CD4-positive, alpha-beta T cell treated with Interleukin-17A for 4 hours (primary cell): ENCODE results near the gene WTIP.

Experiments
- DNase-seq: peaks from one replicate; pipeline ENCODE4 v3.0.0-alpha.2; 2020; ENCODE audit warnings: mixed read lengths

WTIP gene

DNA sequence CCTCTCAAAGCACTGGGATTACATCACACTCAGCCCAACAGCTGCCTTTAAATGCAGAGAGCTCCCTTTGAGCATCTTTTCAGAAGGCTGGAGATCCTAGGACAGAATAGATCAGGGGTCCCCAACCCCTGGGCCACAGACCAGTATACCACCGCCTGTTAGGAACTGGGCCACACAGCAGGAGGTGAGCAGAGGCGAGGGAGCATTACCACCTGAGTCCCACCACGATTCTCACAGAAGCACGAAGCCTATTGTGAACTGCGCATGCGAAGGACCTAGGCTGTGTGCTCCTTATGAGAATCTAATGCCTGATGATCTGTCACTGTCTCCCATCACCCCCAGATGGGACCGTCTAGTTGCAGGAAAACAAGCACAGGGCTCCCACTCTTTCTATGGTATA lies 2.2 kb upstream of the WTIP start:
- no peak for DNase-seq

- DNase-seq = no peak
Observed at GRCh38 chr19:34480491-34480890, 1.1 kb upstream of the WTIP start.

DNA sequence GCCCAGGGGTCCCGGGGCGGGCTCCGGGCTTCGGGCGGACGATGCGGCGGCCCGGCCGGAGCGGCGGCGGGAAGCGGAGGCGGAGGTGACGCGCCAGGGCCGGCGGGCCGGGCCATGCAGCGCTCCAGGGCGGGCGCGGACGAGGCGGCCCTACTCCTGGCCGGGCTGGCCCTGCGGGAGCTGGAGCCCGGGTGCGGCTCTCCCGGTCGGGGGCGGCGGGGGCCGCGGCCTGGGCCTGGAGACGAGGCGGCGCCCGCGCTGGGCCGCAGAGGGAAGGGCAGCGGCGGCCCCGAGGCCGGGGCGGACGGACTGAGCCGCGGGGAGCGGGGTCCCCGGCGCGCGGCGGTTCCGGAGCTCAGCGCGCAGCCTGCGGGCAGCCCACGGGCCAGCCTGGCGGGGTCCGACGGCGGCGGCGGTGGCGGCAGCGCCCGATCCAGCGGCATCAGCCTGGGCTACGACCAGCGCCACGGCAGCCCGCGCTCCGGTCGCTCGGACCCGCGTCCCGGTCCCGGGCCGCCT lies 362 bp downstream of the WTIP start:
- DNase-seq = no peak

GRCh38 chr19:34482380-34483250 lies 1.1 kb downstream of the WTIP start:
- no peak for DNase-seq

- no peak for DNase-seq
Observed at GRCh38 chr19:34484328-34484727, 2.8 kb downstream of the WTIP start.

DNA sequence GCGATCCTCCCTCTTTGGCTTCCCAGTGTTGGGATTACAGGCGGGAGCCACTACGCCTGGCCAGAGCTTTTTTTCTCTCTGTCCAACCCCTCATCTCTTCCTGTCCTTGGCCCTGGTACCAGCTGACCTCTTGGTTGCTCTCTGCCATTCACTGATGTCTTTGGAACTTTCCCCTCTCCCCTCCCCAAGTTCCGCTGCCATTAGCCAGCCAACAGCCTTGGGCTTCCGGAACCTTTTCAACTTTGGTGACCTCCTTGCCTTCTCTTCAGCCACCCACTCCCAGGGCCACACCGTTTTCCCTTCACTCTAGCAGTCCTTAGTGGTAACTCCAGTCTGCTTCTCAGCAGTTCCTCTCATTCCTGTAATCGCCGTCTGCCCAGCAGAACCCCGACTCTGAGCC lies 4.3 kb downstream of the WTIP start:
- DNase-seq = no peak

DNA sequence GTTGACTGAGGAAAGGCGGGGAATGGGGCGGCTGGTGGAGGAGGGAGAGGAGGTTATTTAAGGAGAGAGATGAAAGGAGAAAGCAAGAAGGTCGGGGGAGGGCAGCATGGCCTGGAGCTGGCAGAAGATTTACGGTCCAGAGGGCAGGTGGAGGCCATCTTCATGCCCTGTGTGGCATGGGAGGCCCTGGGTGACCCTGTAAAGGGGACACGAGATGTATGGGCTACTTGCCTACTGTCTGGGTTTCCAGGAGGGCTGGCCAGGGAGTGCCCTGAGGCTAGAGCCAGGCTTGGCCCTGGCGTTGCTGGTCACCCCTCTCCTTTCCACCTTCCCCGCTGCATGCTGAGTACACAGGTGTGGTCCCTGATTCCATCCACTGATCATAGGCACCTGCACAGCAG lies 6.1 kb downstream of the WTIP start:
- no peak for DNase-seq

GRCh38 chr19:34489175-34489574 lies 7.6 kb downstream of the WTIP start:
- no peak for DNase-seq

- no peak for DNase-seq
Observed at GRCh38 chr19:34490141-34490766, 8.7 kb downstream of the WTIP start.

DNA sequence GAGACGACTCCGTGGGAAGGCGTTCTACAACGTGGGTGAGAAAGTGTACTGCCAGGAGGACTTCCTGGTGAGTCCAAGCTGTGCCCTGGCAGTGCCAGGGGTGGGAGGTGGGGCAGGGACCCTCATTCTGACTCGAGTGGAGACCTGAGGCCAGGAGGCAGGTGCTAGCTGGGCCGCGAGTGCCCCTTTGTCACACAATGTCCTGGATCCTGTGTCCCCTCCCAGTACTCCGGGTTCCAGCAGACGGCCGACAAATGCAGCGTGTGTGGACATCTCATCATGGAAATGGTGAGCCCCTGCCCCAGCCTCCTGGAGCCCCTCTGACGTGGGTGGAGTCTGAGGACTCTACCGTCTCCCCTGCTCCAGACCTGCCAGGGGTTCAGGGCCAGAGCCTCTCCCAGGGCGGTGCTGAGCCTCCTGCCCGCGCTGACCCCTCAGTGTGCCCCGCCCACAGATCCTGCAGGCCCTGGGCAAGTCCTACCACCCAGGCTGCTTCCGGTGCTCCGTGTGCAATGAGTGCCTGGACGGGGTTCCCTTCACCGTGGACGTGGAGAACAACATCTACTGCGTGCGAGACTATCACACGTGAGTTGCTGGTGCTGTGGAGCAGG lies 11.6 kb downstream of the WTIP start:
- no peak for DNase-seq

DNA sequence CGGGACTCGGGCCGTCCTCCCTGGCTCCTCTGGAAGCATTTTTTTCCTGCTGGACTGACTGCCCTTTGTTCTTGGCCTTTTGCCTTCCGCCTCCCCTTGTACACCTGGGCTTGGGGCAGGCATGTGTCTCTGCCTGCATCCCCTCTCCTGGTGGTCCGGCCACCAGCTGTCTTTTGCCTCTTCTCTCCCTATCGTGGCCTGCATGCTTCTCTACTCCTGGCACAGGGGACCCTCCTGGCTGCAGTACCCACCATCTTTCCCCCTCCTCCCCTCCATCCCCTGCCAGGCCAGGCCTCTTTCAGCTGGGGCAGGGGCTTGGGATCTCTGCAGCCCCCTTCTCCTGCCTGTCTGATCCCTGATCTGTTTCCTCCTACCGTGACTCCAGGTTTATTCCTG lies 12.1 kb downstream of the WTIP start:
- DNase-seq = no peak

- DNase-seq = no peak
Observed at GRCh38 chr19:34494601-34495000, 13.0 kb downstream of the WTIP start.

DNA sequence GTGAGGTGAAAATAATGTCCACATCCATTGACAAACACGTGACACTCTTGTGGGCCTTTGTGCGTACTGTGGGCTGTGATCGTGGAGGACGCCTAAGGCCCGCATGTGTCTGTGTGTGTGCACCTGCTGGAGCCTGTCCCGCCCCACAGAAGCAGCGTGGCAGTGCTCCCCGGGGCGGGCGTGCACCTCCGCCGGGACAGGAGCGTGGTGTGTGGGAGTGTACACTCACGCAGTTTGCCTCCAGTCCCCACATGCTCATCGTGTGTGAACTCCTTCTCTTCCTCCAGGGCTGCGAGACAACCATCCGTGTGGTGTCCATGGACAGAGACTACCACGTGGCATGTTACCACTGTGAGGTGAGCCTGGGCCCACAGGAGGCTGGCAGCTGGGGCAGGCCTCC lies 13.9 kb downstream of the WTIP start:
- DNase-seq = no peak

- DNase-seq = no peak
Observed at GRCh38 chr19:34497112-34497805, 15.7 kb downstream of the WTIP start.

DNA sequence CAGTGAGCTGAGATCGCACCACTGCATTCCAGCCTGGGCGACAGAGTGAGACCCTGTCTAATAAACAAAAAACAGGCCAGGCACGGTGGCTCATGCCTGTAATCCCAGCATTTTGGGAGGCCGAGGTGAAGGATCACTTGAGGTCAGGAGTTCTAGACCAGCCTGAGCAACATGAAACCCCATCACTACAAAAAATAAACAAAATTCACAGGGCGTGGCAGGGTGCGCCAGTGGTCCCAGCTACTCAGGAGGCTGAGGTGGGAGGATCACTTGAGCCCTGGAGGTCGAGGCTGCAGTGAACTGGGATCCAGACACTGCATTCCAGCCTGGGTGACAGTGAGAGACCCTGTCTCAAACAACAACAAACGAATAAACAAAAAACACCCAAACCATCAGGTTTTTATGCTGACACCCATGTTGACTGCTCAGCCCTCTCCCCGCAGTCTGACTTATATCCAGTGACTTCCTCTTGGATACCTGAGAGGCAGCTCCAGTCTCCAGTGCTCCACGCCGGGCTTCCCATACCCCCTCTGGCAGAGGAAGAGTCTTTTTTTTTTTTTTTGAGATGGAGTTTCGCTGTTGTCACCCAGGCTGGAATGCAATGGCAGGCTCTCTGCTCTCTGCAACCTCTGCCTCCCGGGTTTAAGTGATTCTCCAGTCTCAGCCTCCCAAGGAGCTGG lies 17.7 kb downstream of the WTIP start:
- DNase-seq = no peak

DNA sequence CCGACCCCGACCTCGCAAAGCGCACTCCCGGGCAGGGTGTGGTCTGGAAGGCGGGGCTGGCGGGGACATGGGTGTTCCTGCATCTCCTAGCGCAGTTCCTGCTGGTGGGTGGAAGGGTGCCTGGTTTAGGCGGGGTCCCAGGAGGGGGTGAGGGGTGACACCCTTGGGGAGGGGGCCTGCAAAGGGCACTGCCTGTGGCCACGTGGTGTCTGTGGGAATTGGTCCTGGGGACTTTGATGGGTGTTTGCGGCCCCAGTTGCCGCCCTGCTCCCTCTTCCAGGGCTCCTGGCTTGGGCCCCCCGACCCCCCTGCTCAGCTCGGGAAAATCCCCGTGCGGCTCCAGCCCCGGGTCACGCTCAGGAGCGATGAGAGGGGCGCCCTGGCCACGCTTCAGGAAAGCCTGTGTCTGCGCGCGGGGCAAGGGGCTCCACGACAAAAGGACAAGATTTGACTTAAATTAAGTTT lies 19.1 kb downstream of the WTIP start:
- no peak for DNase-seq

- DNase-seq = peak; percentile 86
Observed at GRCh38 chr19:34501339-34502320, 20.1 kb downstream of the WTIP start.

GRCh38 chr19:34502582-34503411 lies 21.2 kb downstream of the WTIP start:
- DNase-seq = no peak

GRCh38 chr19:34503531-34504272 lies 22.1 kb downstream of the WTIP start:
- no peak for DNase-seq
